ENCODE measurements around the gene AKAP12. TPM values are rescaled to one million over a fixed set of nuclear protein-coding genes. Genes with fewer than 3 reads are reported as not detected.

Gene AKAP12
- total RNA-seq, 2 experiments from 2014 or later = 0.78 to 1.1 TPM

GRCh38 chr6:151293688-151294016 lies 53.9 kb downstream of the AKAP12 start:
- CTCF ChIA-PET = interaction anchor here (1.0 kb wide), 1 partner anchor 30 kb away, joined by 6 read pairs; no protein-coding TSS in a partner anchor

DNA sequence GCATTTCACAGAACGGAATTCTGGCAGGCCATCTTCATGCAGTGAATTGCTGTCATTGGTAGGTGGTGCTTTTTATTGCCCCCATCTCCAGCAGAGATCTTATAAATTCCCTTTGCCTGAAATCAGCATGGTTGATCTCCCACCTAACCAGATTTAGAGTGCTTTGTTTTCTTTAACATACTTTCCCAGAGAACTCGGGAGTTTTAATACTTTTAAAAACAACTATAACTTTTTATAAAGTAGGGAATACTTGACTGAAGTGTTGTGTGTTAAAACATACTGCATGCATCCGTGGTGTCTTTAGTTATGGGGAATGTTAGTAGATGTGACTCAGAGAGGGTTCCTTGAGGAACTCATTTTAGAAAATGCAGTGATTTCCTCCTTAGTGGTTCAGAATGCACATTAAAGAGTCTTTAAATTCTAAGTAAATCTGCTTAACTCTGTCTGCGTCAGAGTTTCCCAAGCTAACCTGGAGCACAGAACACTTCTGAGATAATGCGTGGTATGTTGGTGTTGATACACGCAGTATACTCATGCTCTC lies 54.9 kb downstream of the AKAP12 start:
- Mint-ChIP-seq H3K4me1 (peaks cover 11% of the 10 kb centered on the region), H3K27me3 (peaks cover 80% of the 10 kb centered on the region), H3K36me3 (ENCODE audit: low read depth) (no peaks in the 10 kb centered on the region), H3K4me3 (no peak overlapping the region), H3K9me3 (no peaks in the 10 kb centered on the region), H3K27ac (no peak overlapping the region)
- POLR2A ChIA-PET = no interaction called here
- CTCF ChIA-PET = no interaction called here
- DNase-seq = no peak

More at GRCh38 chr6:151293688-151294016, 53.9 kb downstream of the AKAP12 start:
- H3K4me1 Mint-ChIP-seq = peaks cover 21% of the 10 kb centered on the region
- H3K4me3 Mint-ChIP-seq = no peak overlapping the region
- no peak for DNase-seq
- POLR2A ChIA-PET = no interaction called here
- H3K27ac Mint-ChIP-seq = no peak overlapping the region
- H3K27me3 Mint-ChIP-seq = peaks cover 84% of the 10 kb centered on the region
- no peaks in the 10 kb centered on the region for H3K9me3 Mint-ChIP-seq
- no peaks in the 10 kb centered on the region for H3K36me3 Mint-ChIP-seq (ENCODE audit: low read depth)

GRCh38 chr6:151297886-151298285 lies 58.1 kb downstream of the AKAP12 start:
- H3K4me1 Mint-ChIP-seq = no peaks in the 10 kb centered on the region
- H3K27ac Mint-ChIP-seq = no peak overlapping the region
- no peak overlapping the region for H3K4me3 Mint-ChIP-seq
- H3K36me3 Mint-ChIP-seq (ENCODE audit: low read depth) = no peaks in the 10 kb centered on the region
- POLR2A ChIA-PET = no interaction called here
- DNase-seq = no peak
- CTCF ChIA-PET = no interaction called here
- H3K9me3 Mint-ChIP-seq = no peaks in the 10 kb centered on the region
- H3K27me3 Mint-ChIP-seq = peaks cover 70% of the 10 kb centered on the region

GRCh38 chr6:151299011-151299410 lies 59.2 kb downstream of the AKAP12 start:
- Mint-ChIP-seq H3K27ac (no peak overlapping the region), H3K4me1 (no peaks in the 10 kb centered on the region)
- POLR2A ChIA-PET = no interaction called here

GRCh38 chr6:151300267-151300991 lies 60.7 kb downstream of the AKAP12 start:
- H3K27me3 Mint-ChIP-seq = peaks cover 51% of the 10 kb centered on the region
- ChIA-PET POLR2A (no interaction called here), CTCF (no interaction called here)
- no peak for DNase-seq
- H3K27ac Mint-ChIP-seq = no peak overlapping the region
- no peaks in the 10 kb centered on the region for H3K9me3 Mint-ChIP-seq
- no peaks in the 10 kb centered on the region for H3K4me1 Mint-ChIP-seq
- H3K36me3 Mint-ChIP-seq (ENCODE audit: low read depth) = no peaks in the 10 kb centered on the region
- no peak overlapping the region for H3K4me3 Mint-ChIP-seq

More at GRCh38 chr6:151299011-151299410, 59.2 kb downstream of the AKAP12 start:
- Mint-ChIP-seq H3K4me3 (no peak overlapping the region), H3K9me3 (no peaks in the 10 kb centered on the region), H3K36me3 (ENCODE audit: low read depth) (no peaks in the 10 kb centered on the region), H3K27me3 (peaks cover 61% of the 10 kb centered on the region)
- DNase-seq = no peak
- CTCF ChIA-PET = no interaction called here

DNA sequence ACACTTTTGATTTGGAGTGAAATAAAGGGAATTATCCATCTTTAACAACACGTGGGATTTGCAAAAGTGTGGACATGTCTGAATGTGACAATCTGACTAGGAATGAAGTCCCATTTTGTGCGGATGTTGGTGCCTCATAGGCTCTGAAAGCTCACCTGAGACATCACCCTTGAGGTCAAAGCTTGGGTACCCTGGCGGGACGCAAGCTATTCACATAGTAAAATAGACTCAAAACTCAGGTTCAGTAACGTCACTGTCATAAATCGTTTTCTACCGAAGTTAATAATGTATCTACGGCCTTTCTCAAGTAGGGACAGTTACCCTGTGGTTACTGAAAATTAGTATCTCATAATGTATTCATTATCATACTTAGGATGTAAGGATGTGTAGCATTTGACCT lies 61.8 kb downstream of the AKAP12 start:
- H3K9me3 Mint-ChIP-seq = no peaks in the 10 kb centered on the region
- H3K27ac Mint-ChIP-seq = no peak overlapping the region
- H3K27me3 Mint-ChIP-seq = peaks cover 49% of the 10 kb centered on the region
- no peaks in the 10 kb centered on the region for H3K36me3 Mint-ChIP-seq (ENCODE audit: low read depth)
- no peak for DNase-seq
- no peak overlapping the region for H3K4me3 Mint-ChIP-seq
- POLR2A ChIA-PET = no interaction called here
- CTCF ChIA-PET = no interaction called here
- H3K4me1 Mint-ChIP-seq = no peaks in the 10 kb centered on the region

DNA sequence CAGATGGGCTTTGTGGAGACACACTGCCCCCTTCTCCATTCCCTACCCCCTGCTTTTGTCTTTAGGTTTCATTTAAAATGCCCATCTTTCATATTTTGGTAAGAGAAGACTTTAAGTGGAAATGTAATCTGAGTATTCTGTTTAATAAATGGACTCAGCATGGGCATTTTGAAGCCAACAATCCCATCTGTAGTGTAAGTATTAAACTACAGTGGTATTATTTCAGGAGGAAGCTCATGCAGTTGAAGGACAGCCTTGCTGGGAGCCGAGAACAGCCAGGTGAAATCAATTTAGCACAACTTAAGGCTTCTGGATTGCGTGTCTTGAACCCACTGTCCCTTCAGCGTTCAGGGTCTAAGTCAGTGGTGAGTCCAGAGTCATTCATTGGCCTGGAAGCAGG lies 63.5 kb downstream of the AKAP12 start:
- peaks cover 48% of the 10 kb centered on the region for H3K27me3 Mint-ChIP-seq
- DNase-seq = no peak
- no peaks in the 10 kb centered on the region for H3K9me3 Mint-ChIP-seq
- no peaks in the 10 kb centered on the region for H3K36me3 Mint-ChIP-seq (ENCODE audit: low read depth)
- H3K4me1 Mint-ChIP-seq = no peaks in the 10 kb centered on the region
- no peak overlapping the region for H3K27ac Mint-ChIP-seq
- ChIA-PET POLR2A (no interaction called here), CTCF (interaction anchor here (0.6 kb wide), 1 partner anchor 38 kb away, joined by 3 read pairs; no protein-coding TSS in a partner anchor)
- H3K4me3 Mint-ChIP-seq = no peak overlapping the region

- ChIA-PET POLR2A (interaction anchor here (1.5 kb wide), 1 partner anchor 15 kb away, joined by 3 read pairs; no protein-coding TSS in a partner anchor), CTCF (interaction anchor here (0.9 kb wide), 1 partner anchor 18 kb away, joined by 6 read pairs; no protein-coding TSS in a partner anchor)
- Mint-ChIP-seq H3K9me3 (no peaks in the 10 kb centered on the region), H3K4me3 (no peak overlapping the region), H3K4me1 (no peaks in the 10 kb centered on the region), H3K36me3 (ENCODE audit: low read depth) (no peaks in the 10 kb centered on the region), H3K27me3 (peaks cover 35% of the 10 kb centered on the region), H3K27ac (no peak overlapping the region)
- DNase-seq = no peak
These were observed 66.6 kb downstream of the AKAP12 start for GRCh38 chr6:151306269-151306783.

- H3K36me3 Mint-ChIP-seq (ENCODE audit: low read depth) = no peaks in the 10 kb centered on the region
- no peak overlapping the region for H3K4me3 Mint-ChIP-seq
- H3K27ac Mint-ChIP-seq = no peak overlapping the region
- H3K9me3 Mint-ChIP-seq = no peaks in the 10 kb centered on the region
- DNase-seq = no peak
- ChIA-PET POLR2A (interaction anchor here (1.5 kb wide), 1 partner anchor 17 kb away, joined by 3 read pairs; no protein-coding TSS in a partner anchor), CTCF (interaction anchor here (1.3 kb wide), 1 partner anchor 17 kb away, joined by 6 read pairs; no protein-coding TSS in a partner anchor)
- H3K27me3 Mint-ChIP-seq = peaks cover 33% of the 10 kb centered on the region
- H3K4me1 Mint-ChIP-seq = no peaks in the 10 kb centered on the region
These were observed 67.7 kb downstream of the AKAP12 start for GRCh38 chr6:151307501-151307900.

DNA sequence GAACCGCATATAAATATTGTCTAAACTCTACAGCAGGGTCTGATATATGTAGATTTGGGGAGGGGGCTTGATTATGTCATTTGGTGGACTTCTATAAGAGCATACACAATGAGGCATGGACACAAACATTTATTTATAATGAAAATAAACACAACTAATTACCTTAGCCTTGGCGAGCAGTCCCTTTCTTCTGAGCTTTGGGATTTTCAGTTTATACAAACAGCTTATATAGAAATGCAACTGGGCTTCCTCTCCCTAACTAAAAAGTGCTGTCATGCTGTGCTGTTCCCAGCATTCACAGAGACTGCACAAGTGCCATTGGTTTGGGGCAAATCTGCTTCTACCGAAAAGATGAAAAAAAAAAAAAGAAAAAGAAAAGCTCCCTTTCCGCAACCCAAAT lies 69.9 kb downstream of the AKAP12 start:
- ChIA-PET CTCF (interaction anchor here (2.6 kb wide), 1 partner anchor 15 kb away, joined by 12 read pairs; no protein-coding TSS in a partner anchor), POLR2A (no interaction called here)
- H3K36me3 Mint-ChIP-seq (ENCODE audit: low read depth) = no peaks in the 10 kb centered on the region
- H3K27me3 Mint-ChIP-seq = peaks cover 31% of the 10 kb centered on the region
- H3K4me3 Mint-ChIP-seq = no peak overlapping the region
- no peak for DNase-seq
- no peaks in the 10 kb centered on the region for H3K9me3 Mint-ChIP-seq
- no peak overlapping the region for H3K27ac Mint-ChIP-seq
- H3K4me1 Mint-ChIP-seq = no peaks in the 10 kb centered on the region

- no peaks in the 10 kb centered on the region for H3K4me1 Mint-ChIP-seq
- DNase-seq = no peak
- no peak overlapping the region for H3K4me3 Mint-ChIP-seq
- H3K36me3 Mint-ChIP-seq (ENCODE audit: low read depth) = no peaks in the 10 kb centered on the region
- H3K9me3 Mint-ChIP-seq = no peaks in the 10 kb centered on the region
- no peak overlapping the region for H3K27ac Mint-ChIP-seq
- POLR2A ChIA-PET = no interaction called here
- peaks cover 28% of the 10 kb centered on the region for H3K27me3 Mint-ChIP-seq
- CTCF ChIA-PET = interaction anchor here (2.6 kb wide), 1 partner anchor 14 kb away, joined by 12 read pairs; no protein-coding TSS in a partner anchor
These were observed 70.5 kb downstream of the AKAP12 start for GRCh38 chr6:151310279-151310678.

DNA sequence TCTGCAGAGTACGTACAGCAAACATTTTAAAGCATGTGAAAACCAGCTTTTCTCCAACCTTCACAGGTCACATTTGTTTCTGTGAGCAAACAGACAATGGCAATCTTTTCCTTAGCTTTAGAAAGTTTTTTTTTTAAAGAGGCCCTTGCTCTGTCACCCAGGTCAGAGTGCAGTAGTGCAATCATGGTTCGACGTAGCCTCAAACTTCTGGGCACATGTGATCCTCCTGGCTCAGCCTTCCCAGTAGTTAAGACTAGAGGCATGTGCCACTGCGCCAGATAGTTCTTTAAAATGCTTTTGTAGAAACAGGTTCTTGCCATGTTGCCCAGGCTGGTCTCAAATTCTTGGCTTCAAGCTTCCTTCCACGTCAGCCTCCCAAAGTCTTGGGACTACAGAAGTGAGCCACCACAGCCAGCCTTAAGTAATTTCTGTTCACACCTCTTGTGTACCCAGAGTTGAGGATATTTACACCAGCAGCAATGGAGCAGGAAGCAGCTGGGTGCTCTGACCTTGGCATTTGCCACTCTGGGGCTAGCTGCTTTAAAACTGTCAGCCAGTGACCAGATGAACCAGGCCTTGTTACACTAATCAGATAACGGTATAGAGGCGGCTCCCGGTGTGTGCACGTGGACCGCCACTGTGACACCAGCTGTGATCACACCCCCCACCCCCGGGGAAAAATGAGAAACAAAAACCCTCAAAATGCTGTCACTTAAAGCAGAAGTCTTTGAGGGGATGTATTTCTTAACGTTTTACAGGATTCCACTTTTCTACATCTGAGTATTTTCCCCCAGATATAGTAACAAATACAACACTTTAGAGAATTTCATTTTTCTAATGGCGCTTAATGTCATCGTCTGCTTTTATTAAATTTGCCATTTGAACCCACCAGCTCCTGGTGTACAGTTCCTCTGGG lies 71.3 kb downstream of the AKAP12 start:
- DNase-seq = no peak
- H3K4me3 Mint-ChIP-seq = no peak overlapping the region
- H3K27me3 Mint-ChIP-seq = peaks cover 23% of the 10 kb centered on the region
- POLR2A ChIA-PET = no interaction called here
- no peaks in the 10 kb centered on the region for H3K4me1 Mint-ChIP-seq
- CTCF ChIA-PET = interaction anchor here (2.6 kb wide), 1 partner anchor 13 kb away, joined by 12 read pairs; no protein-coding TSS in a partner anchor
- H3K9me3 Mint-ChIP-seq = peaks cover 6% of the 10 kb centered on the region
- H3K27ac Mint-ChIP-seq = no peak overlapping the region
- H3K36me3 Mint-ChIP-seq (ENCODE audit: low read depth) = no peaks in the 10 kb centered on the region

GRCh38 chr6:151313066-151313491 lies 73.3 kb downstream of the AKAP12 start:
- Mint-ChIP-seq H3K4me1 (no peaks in the 10 kb centered on the region), H3K4me3 (no peak overlapping the region), H3K36me3 (ENCODE audit: low read depth) (no peaks in the 10 kb centered on the region), H3K27me3 (peaks cover 8% of the 10 kb centered on the region), H3K27ac (no peak overlapping the region), H3K9me3 (peaks cover 6% of the 10 kb centered on the region)
- ChIA-PET CTCF (interaction anchor here (1.6 kb wide), 1 partner anchor 12 kb away, joined by 3 read pairs; no protein-coding TSS in a partner anchor), POLR2A (no interaction called here)
- DNase-seq = no peak
